Activated naive CD4-positive, alpha-beta T cell treated with Interleukin-2 at 50 U/mL for 16 hours (primary cell): ENCODE measurements around the gene ARHGAP15.
A peak's percentile ranks its signal among the peaks of the same experiment; 100 is the strongest.
"Not testable (repeated sequence)": the region's sequence is repeated elsewhere in the genome, so short reads cannot be mapped to it uniquely, and the experiment has no call there.

Source experiments
- DNase-seq: peaks from one replicate; pipeline ENCODE4 v3.0.0-alpha.2; 2020

The ARHGAP15 gene

DNA sequence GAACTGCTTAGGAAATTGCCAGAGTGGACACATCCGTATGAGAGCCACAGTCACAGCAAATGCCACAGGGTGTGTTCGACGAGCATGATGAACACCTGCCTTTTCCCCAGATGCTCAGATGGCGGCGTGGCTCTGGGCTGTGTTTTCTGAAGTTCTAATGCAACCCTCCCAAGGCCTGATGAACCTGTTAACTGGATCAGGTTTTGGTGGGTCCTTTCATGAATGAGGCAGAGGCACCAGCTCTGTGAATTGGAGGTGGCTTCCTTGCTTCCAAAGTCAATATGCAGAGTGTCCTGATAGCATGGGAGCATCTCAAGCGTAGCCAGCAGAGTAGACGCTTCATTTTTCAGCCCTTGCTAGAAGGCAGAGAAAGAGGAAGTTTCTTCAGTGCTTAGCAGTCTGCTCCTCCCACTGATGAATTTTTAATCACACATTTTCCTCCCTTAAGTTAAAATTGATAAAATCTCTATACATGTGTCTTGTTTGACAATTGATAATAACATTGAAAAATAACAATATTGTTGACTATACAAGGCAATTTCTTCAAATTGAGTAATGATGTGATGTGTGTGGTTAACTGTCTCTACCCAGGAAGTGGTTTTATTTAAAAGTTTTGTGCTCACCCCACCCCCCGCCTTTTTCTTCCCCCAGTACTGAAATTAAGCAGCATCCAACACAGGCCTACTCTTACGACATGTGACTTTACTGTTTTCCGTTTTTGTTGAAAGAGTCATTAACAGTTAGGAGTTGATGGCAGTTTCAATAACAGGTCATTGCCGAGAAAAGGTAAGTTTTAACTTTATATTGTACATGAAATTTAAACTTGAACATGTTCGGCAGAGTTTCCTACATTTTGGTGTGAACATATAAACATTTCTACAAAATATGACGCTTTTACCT is at the start of gene ARHGAP15:
TSS of gene ARHGAP15 (plus strand) at position 739 of the 900 bp plus-strand sequence.
- DNase-seq: peak; percentile 70

DNA sequence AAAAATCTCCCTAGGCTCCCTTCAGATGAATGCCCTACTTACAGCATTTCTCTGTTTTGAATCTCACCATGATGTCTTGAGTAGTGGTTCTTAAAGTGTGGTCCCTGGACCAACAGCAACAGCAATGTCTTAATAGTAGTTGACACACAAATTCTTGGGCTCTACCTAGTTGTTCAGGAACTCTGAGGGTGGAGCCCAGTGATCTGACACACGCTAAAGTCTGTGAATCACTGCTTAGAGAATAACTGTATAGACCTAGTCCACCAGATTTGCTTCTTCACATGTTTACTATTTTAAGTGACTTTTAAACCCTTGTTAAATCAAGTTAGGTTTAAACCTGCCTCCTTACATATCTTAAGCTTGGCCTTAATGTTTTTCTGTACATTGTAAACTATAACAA is 47.6 kb upstream of the ARHGAP15 start:
- no peak for DNase-seq

DNA sequence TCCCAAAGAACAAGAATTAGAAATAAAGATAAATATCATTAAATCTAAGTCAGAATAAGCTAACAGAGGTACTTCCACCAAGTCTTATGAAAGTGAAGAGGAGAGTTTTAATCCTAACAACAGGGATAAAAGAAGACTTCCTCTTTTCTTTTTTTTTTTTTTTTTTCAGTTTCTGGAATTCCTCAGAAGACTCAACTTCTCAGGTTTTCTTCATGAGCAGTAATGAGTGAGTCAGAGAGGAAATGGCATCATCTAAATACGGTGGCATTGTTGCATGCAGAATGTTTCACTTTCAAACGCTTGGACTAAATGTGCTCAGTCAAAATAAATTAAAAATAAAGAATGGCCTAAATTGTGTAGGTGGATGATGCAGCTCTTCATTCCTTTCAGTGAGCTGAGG is 45.6 kb upstream of the ARHGAP15 start:
- DNase-seq: no peak

DNA sequence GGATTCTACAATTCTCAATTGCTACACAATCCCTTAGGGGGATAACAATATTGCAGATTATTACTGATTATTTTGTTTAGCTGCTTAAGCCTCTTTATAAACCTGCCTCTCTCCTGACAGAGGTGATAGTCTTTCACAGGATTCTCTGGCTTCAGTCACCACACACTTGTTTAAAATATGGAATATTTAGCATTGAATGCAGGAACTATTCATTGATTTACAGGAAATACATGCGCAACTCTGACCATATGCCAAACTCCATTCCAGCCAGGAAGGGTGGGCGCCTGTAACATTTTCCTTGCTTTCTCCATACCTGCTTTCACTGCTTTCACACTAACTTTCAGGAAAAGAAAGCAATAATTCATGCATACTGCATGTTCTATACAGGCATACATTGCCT is 44.8 kb upstream of the ARHGAP15 start:
- no peak for DNase-seq

DNA sequence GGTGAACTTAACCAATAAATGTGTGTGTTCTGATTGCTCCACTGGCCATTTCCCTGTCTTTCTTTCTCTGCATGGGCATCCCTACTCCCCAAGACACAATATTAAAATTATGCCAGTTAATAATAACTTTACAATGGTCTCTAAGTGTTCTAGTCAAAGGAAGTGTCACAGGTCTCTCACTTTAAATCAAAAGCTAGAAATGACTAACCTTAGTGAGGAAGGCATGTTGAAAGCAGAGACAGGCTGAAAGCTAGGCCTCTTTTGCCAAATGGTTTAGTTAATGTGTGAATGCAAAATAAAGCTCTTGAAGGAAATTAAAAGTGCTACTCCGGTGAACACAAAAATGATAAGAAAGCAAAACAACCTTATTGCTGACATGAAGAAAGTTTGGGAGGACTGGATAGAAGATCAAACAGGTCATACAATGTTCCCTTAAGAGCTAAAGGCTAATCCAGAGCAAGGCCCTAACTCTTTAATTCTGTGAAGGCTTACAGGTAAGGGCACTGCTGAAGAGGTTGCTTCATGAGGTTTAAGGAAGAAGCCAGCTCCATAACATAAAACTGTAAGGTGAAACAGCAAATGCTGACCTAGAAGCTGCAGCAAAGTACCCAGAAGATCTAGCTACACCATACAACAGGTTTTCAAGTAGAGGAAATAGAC is 44.0 kb upstream of the ARHGAP15 start:
- DNase-seq: no peak

DNA sequence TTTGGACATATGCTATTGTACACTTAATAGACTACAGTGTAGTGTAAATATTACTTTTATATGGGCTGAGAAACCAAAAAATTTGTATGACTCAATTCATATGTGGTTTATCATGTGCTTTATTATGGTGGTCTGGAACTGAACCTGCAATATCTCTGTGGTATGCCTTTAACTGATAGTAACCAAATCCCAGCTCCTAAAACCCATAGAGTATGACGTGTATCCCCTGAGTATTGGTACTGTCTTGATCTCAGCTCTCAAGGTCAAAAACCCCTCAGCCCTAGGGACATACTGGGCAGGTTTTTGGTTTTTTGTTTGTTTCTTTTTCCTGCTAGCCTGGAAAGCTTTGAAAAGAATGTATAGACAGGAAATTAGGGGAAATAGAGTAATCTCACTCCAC is 42.2 kb upstream of the ARHGAP15 start:
- no peak for DNase-seq

DNA sequence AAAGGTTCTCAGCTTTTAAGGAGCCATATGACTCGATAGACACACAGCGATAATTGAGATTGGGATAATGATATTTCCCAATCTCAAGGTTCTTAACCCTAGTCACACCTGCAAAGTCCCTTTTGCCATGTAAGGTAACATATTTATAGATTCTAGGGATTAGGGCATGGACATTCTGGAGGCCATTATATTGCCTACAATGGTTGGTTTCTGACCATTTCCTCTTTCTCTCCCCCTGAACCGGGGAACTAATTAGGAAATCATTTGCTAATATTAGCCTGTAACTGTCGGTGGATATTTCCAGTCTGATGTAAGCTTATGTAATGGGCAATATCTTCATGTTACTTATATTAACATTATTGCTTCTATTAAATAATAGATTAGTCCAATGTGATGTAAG is 40.8 kb upstream of the ARHGAP15 start:
- DNase-seq: no peak

DNA sequence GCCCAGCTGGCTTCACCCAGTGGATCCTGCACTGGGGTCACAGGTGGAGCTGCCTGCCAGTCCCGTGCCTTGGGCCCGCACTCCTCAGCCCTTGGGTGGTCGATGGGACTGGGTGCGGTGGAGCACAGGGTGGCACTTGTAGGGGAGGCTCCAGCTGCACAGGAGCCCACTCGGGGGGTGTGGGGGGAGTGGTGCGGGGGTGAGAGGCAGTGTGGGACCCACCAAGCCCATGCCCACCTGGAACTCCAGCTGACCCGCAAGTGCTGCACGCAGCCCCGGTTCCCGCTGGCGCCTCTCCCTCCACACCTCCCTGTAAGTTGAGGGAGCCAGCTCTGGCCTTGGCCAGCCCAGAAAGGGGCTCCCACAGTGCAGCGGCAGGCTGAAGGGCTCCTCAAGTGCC is 39.7 kb upstream of the ARHGAP15 start:
- not testable (repeated sequence) for DNase-seq

DNA sequence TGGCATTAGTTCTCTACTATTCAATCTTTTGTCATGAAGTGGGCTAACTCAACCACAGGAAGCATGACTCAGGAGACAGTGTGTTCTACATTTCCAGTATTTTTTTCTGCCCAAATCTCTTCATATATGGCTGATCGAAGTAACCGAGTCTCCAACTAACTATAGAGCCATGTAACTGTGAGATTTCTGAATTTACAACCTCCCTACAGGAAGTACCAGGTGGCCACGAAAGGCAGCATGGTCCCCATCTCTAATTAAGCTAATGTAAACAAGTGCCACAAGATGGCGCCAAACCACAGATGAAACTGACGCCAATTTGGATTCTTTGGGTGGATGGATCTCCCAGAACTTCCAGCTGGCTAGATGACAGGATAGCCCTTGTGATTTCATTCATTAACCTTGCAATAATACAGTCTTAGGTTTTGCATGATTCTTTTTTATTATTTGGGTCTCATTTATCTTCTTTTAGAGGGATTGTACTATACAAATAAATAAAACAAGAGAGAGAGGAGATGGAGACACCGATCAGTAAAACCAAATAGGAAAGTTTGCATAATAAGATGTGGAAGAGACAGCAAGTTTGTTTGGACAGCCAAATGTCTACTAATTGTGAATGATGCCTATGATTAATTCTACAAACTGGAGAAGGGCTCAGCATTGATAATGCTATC is 18.3 kb upstream of the ARHGAP15 start:
- DNase-seq: peak; percentile 59

DNA sequence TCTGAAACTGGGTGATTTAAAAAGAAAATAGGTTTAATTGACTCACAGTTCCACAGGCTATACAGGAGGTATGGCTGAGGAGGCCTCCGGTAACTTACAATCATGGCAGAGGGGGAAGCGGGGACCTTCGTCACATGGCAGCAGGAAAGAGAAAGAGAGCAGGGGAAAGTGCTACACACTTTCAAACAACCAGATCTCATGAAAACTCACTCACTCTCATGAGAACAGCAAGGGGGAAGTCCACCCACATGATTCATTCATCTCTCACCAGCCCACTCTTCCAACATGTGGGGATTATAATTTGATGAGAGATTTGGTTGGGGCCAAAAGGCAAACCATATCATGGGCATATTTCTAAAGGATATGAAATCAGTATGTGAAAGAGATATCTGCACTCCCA is 12.0 kb upstream of the ARHGAP15 start:
- DNase-seq: no peak

DNA sequence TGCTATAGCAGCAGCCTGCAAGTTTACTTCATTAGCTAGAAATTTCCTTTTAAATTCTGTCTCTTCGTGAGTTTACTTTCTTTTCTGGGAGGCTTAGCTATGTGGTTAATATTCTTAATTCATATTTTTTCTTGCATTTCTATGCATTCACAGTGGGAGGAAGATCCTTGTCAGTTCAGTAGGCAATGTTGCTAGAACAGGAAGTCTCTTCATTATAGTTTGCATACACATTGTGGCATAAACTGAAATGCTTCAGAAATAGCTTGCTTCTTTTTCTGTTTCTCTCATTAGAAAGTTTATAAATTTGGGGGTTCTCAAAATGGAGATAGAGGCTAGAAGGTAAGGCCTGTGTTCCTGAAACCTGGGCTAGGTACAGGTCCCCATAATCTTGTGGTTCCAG is 8.1 kb upstream of the ARHGAP15 start:
- no peak for DNase-seq

DNA sequence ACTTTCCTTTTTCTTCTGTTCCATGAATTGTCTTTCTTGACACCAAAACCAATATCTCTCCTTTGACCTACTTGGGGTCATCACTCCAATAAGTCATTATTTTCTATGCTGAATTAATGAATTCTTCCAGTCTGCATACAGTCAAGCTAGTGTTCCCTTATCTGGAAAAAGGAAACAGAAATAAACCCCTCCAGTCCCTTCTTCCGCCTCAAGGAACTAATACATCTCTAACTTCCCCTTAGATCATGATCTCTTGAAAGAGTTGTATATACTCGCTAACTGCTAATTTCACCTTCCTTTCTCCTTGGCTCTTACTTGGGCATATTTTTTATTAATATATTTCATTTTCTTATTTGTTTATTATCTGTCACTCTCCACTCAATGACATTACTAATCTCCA is 7.3 kb upstream of the ARHGAP15 start:
- no peak for DNase-seq

DNA sequence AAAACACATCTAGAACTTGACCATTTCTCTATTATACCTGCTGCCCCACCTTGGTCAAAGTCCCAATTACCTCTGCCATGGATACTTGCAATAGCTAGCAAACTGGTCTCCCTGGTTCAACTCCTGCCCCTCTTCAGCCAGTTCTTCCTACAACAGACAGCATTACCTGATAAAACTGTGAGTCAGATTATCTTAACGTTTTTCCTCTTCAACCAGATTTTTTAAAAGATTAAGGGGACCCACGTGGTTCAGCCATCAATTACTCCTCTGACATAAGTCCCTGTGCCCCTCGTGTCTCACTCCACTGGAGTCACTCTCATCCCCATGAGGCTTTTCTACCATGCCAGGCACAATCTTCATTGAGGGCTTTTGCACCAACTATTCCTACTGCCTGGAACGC is 5.3 kb upstream of the ARHGAP15 start:
- no peak for DNase-seq

DNA sequence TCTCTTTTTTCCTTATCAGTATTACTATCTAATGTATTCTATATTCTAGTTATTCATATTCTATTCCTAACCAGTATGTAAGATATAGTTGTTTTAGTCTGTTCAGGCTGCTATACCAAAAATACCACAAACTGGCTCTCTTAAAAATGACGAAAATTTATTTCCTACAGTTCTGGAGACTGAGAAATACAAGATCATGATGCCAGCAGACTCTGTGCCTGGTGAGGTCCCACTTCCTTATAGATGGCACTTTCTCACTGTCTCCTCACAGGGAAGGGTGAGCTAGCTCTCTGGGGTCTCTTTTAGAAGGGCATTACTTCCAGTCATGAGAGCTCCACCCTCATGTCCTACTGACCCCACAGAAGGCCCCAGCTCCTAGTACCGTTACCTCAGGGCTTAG is 4.8 kb upstream of the ARHGAP15 start:
- DNase-seq: no peak

DNA sequence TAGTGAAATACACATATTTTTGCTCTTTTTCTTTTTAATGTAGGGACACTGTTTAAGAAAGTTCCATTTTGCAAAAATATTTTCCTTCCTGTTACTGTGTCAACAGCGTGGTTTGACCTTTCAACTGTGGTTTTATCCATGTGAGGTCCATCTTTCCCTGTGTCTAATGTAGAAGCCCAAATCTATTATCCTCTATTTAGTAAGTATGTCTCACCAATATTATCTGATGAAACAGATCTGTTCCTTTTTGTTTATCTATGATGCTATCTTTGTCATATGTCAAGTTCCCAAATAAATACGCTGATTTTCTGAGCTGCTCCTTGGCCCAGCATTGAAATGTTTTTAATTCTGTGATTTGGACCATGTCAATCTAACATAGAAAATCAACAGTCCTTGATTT is 3.5 kb upstream of the ARHGAP15 start:
- DNase-seq: no peak

DNA sequence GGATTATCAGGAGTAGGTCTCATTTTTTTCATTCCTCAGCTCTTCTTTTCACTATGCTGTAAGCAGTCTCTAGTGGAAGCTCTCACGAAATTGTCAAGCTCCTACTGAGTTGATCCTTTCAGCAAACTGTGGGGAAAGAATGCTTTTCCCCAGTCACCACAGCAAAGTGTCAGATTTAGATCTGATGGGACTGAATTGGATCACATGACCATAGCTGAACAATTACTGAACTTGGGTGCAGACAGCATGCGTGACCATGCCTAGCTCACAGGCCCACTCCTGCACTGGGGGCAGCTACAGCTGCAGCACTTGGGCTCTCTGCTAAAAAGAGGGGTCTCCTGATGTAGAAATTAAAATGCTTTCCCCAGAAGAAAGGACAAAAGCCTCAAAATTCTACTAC is 3.1 kb downstream of the ARHGAP15 start:
- peak; percentile 27 for DNase-seq

DNA sequence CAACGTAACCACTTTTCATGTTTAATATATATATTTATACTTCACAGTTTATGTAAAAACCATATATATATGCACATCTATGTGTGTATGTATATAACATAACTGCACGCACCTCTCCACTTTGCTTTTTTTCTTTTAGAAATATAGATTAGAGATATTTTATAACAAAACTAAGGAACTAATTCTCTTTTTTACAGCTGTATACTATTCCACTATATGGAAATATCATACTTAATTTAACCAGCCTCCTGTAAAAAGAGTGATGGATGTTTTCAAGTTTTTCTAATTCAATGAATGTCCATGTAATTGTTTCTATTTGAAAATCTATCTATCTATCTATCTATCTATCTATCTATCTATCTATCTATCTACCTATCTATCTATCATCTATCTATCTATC is 4.6 kb downstream of the ARHGAP15 start:
- no peak for DNase-seq

DNA sequence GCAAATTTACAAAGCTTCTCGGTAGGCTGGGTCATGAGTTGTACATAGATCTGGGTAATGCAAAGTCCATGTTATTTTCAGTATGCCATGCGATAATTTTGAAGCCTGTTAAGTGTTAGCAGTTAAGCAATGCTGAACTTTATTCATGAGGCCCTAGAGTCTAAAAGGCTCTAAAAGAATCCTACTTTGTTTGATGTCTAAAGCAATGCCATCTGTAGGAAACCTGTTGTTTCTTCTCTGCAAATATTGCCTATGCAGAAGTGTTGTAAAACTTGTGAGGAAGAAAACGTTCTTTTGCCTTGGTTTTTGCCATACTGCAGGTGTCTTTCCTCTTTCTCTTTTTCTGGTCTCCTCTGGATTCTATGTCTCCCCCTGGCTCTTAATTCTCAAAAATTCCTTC is 9.1 kb downstream of the ARHGAP15 start:
- no peak for DNase-seq

DNA sequence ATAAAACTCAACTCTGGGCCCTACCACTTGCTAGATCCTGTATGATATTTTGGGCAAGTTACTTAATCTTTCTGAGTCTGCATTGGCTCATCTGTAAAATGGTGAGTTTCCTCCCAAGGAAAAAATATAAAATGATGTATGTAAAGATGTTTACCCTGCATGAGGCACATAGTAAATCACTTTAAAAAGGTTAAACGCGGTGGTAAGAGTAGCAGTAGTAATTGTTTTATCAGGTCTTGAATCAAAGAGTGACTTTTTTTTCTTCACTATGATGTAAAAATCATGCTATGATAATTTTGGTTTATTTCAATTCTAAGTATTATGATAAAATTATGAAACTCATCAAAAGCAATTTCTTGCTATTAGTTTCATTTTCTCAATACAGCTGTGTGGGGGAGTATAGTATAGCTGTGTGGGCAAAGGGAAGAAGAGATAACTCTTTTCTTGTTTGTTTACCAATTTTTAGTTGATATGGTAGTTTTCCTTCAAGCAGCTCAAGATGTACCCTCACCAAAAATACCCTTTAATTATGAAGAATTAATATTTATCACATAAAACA is 10.7 kb downstream of the ARHGAP15 start:
- no peak for DNase-seq

DNA sequence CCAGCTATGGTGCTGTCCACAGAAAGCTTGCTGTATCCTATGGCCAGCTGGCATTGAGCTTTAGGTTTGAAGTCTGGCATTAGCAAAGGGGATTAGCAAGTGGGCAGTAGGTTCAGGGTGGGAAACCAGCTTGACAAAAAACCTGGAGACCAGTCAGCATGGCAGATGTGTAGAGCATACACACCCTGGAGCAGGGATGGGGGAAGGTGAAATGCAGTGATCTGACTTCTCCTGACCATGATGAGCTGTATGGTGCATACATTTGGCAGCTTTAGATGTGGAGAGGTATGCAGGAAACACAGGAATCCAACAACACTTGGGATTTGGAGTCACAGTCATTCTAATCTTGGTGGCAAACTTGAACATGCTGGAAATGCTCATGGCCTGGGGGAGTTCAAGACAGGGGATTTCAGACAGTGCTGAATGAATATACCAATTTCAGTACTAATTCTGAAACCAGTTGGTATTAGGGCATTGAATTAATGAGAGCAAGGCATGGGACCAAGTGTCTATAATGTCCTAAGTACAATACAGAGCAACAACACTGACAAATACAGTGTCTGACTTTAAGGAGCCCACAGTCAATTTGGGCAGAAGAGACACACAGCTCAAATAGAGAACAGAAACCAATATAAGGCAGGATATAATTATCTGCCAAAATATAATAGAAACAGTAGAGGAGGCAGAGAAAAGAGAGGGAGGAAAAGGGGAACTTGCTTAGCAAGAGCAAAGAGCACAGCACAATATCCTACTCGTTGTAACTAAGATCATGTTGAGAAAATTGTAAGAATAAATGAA is 11.8 kb downstream of the ARHGAP15 start:
- no peak for DNase-seq

DNA sequence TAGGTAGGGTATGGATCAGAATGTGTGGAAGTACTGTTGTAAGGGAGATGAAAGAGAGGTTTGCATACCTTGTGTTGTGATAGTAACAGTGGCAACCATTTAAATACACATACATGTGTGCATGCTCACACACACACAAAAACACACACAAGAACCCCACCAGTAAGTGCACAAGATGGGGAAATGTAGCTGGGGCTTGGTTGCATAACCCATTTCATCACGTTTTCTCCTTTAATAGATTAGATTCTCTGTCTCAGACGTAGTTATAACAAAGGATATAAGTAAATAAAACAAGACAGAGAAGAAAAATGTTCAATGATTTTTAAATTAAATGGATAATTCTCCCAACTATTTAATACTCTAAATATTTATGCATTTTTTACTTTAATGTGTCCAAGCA is 13.4 kb downstream of the ARHGAP15 start:
- no peak for DNase-seq

DNA sequence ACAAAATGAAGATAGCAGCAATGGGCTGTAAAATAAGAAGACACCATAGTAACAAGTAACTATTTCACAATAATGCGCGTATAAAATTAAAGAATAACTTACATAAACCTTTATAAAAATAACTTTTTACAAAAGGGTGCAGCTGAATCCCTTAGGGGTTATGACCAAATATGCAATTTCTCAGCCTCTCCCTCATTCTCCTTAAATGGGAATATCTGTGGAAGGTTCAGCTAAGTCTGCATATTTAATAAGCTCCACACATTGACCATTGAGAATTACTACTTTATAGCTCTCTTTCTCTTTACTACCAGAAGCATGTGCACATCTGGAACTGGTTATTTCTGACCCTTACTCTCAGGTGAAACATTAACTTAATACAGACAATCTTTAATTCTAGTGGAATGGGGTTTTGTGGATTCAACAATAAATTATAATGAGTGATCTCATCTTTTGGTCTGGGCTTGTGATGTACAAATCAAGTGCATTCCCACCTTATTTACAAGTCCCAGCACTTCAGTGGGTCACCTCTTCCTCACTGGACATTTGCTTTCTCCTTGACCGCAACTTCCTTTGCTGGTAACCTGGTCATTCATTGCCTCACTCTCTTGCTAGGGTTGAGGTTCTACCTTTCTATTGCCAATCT is 15.7 kb downstream of the ARHGAP15 start:
- no peak for DNase-seq
